ENCODE data around the gene SAV1.
"Not testable (repeated sequence)": the region's sequence is repeated elsewhere in the genome, so short reads cannot be mapped to it uniquely, and the experiment has no call there.

Gene SAV1

DNA sequence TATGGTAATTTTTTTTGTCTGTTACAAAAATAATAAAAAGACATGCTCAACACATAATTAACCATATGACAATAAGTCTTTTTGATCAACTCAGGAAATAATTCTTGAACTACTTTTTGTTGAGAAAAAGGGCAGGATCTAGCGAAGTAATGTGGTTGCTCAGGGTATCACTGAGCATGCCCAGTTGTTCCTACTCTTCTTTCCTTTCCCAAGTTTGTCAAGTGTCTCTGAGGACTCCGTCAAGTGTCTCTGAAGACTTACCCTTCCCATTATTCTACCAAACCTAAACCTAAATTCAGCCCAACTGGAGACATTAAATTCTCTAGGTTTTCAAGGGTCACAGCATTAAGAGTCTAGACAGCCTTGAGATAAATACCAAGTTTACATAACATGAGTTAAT, 3.5 kb downstream of the SAV1 start:
- FAIRE-seq, result not testable (repeated sequence)

DNA sequence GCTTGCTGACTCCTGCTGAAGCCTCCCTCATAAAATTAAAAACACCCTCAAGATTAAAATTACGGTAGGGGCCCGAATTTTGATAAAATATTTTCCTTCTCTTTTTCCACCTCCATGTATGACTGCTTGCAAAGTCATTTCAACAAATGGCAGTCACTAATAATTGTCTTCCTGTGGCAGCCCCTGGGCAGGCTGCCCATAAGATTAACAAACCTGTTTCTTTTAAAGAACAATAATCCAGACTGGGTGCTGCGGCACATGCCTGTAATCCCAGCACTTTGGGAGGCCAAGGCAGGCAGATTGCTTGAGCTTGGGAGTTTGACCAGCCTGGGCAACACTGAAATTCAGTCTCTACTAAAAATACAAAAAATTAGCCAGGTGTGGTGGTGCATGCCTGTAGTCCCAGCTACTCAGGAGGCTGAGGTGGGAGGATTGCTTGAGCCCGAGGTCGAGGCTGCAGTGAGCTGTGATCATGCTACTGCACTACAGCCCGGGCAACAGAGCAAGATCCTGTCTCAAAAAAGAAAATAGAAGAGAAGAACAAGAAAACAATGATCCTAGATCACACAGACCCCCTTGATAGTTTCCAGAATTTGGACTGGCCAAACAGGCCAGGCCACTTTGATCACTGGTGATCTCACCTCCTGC, 8.7 kb downstream of the SAV1 start:
- FAIRE-seq, result no peak

DNA sequence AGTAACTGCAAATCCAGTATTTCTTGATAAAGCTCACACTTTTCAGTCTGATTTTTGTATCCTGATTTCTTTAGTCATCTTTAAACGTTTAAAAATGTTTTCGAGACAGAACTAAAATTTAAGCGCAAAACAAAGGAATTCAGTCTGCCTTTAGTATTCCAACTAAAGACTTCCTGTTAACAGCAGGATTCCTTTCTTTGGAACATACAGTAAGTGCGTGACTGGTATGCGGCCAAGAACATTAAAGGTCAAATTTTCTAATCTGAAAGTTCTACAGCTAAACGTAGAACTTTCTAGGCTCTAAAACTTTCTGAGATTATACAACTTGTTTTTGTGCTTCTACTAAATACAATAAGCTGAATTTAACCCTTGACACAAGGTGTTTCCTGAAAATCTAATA, 9.9 kb downstream of the SAV1 start:
- no peak for FAIRE-seq

DNA sequence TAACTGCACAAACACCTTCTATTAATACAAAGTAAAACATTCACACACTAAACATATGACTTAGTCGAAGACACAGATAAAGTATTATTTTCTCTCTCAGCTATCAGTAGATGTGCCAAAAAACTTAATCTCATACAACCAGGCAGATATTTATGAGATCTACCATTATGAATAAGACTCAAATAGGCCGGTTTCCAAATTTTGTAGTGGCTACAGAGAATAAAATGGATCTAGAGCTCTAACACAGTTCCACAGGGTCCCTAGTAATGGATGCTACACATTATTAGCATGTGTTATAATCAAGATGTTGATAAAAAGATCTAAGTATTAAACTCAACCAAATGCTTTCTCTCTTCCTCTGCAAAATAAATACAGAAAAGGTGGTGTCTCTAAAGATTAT, 10.4 kb downstream of the SAV1 start:
- FAIRE-seq, result no peak

DNA sequence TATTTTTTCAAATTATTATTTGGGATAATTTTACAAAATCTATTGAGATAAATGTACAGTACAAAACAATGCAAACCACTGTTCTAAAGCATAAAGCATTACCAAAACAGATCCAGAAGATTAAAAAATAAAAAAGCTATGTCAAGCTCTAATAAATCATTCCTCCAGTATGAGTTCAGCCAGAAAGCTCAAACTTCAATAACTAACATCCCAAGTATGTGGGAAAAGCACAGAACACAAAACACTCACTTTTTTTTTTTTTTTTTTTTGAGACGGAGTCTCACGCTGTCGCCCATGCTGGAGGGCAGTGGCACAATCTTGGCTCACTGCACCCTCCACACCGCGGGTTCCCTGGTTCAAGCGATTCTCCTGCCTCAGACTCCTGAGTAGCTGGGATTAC, 11.3 kb downstream of the SAV1 start:
- FAIRE-seq, result no peak

DNA sequence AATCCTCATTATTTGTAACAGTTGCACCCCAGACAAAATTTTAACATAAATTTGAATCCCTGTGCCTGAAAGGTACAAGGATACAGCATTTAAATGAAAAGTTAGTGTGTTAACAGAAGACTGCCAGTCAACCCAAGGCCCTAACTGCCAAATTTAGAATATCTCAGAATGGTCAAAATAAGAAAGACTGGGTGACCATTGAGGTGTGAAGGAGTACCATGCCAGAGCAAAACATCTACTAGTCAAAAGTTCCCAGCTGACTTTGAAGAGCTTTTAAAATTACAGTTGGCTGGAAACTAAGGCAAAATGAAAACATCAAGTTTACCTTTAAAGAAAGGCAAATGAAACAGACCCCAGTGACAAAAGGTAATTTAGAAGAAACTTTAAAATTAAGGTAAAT, 18.4 kb downstream of the SAV1 start:
- FAIRE-seq, result no peak

DNA sequence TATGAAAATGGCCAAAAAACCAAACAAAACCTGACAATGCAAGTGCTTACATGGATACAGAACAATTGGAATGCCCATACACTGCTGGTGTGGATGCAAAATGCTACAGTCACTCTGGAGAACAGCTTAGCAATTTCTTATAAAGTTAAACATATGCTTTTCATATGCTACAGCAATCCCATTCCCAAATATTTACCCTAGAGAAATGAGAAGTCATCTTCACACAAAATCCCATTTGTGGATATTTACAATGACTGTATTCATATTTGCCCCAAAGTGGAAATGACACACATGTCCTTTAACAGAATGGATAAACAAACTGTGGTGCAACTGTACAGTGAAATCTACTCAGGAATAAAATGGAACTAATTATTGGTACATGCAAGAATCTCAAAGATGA, 20.4 kb downstream of the SAV1 start:
- no peak for FAIRE-seq

DNA sequence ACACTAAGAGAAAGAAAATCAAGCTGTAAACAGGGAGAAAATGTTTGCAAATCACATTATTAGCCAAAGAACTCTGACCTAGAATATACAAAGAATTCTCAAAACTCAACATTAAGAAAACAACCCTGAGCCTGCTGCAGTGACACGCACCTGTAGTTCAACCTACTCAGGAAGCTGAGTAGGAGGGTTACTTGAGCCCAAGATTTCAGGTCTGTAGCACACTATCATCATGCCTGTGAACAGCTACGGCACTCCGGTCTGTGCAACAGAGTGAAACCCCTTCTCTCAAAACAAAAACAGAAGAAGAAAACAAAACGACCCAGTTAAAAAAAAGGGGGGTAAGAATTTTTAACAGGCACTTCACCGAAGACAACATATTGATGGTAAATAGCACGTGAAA, 20.8 kb downstream of the SAV1 start:
- no peak for FAIRE-seq

DNA sequence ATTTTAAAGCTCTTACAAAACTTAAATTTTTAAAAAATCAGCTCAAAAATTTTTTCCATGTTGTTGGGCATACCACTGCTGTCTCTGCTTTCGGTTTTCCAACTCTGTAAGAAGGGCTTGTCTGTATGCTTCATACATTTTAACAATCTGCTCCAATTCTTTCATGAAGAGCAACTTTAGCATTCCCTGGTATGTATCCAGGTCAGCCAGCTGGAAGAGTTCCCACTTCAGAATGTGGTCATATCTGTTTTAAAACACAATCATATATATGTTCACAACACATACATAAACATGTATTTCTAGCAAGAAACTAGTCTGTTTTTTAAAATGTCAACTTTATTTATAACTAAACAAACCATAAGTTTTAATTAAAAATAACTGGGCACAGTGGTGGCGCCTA, 33.0 kb downstream of the SAV1 start:
- no peak for FAIRE-seq

DNA sequence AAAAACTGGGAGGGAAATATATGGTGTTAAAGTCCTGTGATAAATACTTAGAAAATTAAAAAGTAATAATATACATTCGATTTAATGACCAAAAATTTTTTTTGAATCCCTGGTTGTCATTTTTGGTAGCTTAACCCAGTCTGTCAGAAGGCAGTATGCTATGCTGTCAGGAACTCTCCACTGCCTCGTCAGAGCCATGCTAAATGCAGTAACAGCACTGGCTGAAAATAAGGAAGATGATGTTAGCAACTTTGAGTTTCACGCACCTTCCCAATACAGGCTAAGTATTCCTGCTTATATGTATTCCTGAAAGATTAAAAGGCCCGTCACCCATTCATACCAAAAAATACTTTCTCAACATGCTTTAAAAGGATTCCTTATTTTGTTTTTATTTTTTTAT, 34.2 kb downstream of the SAV1 start:
- no peak for FAIRE-seq

DNA sequence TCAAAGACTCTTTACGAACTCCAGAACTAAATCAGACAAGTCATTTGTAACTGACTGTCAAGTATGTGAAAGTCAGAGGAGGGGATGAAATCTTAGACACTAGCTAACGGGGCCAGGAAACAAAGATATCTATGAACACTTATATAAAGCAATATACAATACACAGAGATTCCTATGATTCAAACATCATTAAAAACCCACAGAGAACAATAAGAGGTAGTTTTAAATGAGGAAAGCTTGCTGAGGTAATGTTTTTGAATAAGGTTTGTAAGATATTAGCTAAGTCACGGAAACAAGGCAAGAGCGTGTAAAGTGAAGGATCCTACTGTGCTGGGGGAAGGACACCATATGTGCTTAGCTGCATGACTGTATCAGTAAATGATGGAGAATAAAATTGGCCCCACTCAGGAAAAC, 36.7 kb downstream of the SAV1 start:
- no peak for FAIRE-seq

DNA sequence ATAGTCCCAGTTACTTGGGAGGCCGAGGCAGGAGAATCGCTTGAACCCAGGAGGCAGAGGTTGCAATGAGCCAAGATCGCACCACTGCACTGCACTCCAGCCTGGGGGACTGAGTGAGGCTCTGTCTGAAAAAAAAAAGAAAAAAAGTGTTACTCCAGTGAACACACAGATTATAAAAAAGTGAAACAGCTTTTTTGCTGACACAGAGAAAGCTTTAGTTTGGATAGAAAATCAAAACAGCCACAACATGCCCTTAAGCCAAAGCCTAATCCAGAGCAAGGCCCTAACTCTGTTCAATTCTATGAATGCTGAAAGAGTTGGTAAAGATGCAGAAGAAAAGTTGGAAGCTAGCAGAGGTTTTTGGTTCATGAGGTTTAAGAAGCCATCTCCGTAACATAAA, 43.2 kb downstream of the SAV1 start:
- not testable (repeated sequence) for FAIRE-seq

DNA sequence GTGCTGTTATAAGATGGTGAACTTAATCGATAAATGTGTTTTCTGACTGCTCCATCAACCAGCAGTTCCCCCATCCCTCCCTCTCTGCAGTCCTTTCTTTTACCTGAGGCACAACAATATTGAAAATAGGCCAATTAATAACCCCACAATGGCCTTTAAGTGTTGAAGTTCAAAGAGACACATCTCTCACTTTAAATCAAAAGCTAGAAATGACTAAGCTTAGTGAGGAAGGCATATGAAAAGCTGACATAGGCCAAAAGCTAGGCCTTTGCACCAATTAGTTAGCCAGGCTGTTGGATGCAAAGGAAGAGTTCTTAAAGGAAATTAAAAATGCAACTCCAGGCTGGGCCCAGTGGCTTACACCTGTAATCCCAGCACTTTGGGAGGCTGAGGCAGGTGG, 43.7 kb downstream of the SAV1 start:
- FAIRE-seq, result no peak

DNA sequence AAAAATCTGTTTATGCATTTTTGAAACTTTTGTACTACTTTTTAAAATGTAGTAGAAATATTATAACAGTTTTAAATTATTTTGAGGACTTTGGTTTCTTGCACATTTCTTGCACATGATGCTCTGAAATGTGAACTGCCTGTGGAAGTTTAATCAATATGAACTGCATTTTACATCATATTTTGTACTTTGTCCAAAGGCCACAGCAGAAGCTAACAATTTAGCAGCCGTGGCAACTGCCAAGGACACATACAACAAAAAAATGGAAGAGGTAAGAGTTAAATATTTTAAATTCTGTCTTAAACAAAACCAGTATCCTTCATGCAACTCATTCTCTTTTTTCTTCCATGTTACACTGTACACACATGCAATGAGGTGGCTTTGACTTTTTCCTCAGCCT, 45.1 kb downstream of the SAV1 start:
- no peak for FAIRE-seq

DNA sequence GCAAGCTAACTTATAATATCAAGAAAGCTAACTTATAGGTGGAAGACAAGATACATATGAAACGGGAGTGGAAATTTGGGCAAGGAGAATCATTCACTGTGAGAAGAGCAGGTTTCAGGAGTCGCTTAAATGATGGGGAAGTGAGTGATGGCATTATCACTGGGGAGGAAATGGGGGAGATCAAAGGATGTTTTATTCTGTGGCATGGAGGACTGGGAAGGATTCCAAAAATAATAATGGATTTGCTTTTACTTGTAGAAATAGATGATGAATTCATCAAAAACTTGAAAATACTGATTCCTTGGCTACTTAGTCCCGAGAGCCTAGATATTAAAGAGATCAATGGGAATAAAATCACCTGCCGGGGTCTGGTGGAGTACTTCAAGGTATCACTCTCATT, 47.8 kb downstream of the SAV1 start:
- FAIRE-seq, result no peak

DNA sequence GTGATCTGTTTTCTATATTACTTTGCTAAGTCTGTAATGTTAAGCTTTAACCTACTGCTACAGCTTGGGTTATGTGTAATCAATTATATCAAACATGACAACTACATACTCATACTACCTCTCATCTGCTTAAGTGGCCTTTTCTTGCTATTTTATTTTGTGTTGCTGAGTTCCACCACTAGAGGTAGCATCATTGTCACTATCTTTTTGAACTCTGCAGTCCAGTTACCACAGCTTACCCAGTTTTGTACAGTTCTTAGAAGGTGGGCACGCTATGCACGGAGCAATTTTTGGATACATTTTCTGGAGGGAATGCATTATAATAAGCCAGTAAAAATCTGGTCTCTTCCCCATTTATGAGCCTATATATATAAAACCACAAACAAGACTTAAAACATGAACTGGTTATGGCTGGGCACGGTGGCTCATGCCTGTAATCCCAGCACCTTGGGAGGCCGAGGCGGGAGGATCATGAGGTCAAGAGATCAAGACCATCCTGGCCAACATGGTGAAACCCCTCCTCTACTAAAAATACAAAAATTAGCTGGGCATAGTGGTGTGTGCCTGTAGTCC, 48.5 kb downstream of the SAV1 start:
- FAIRE-seq, result peak; percentile 82

DNA sequence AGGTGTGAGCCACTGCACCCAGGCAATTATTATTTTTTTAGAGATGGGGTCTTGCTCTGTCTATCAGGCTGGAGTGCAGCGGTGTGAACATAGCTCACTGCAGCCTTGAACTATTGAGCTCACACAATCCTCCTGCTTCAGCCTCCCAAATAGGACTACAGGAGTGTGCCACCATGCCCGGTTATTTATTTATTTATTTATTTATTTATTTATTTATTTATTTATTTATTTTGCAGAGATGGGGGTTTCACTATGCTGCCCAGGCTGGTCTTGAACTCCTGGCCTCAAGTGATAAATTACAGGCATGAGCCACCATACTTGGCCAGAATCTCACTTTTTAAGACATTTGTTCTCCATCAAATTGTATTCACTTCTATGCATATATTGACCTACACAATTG, 51.8 kb downstream of the SAV1 start:
- FAIRE-seq, result no peak

DNA sequence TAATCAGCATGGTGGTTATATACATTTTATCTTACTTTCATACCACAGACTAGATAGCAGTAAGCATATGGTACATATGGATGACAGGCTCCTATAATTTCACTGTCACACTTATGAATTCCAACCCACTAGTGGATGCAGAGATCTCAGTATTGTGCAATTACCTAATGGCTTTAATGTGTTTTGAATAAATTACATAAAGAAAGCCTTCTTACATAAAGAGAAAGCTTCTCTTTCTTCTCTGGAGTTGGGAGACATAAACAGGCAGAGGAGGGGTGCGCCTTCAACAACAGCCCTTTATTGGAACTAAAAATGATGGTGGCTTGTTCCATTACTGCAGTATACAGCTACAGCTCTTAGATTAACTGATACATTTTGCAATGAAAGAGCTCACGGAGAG, 52.6 kb downstream of the SAV1 start:
- FAIRE-seq, result no peak

DNA sequence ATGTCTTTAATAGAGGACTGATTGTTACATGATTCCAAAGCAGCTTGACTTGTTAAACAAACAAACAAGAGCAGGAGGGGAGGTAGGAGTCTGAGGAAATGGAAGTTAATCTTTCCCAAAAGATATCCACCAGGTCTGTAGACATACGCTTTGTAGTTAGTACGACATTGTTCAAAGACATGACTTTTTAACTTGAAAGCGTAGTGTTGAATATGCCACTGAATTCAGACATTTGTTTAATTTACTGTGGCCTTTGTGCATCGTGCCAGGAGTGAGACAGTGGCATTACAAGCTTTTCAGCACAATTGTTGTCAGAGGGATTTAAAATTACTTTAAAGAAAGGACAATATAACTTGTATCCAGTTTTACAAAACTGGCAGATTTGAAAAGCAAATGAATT, 53.0 kb downstream of the SAV1 start:
- FAIRE-seq, result no peak

DNA sequence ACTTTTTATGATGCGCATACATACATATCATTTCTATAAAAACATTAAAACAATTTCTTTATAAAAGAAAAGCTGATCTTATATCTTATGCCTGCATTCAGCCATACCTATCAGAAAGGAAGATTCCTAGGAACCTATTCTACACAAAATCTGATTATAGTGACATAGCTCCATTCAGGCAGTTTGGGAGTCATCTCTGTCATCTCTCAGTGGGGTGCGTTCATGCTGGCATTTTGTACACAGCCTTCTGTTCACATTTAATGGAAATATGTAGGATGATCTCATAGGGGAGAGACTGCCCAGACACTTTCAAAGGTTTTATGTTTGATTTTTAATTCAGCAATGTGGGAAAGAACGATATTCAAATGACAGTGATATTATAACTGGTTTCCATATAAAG, 55.3 kb downstream of the SAV1 start:
- FAIRE-seq, result no peak

DNA sequence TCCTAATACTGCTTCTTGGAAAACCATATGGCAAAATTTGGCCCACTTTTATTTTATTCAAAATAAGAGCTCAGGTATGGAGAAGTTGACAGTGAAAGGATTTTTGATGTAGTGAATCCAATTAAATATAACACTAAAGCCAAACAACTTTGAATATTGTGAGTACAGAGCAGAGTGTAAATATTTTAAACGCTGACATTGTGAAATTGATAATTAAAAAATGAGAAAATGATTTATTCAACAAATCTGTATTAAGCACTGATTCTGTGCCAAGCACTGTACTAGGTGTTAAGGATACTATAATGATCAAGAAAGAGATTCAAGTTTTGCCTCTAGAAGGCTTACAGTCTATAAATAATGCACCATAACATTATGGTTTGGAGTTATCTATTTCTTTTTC, 57.6 kb downstream of the SAV1 start:
- FAIRE-seq, result no peak

DNA sequence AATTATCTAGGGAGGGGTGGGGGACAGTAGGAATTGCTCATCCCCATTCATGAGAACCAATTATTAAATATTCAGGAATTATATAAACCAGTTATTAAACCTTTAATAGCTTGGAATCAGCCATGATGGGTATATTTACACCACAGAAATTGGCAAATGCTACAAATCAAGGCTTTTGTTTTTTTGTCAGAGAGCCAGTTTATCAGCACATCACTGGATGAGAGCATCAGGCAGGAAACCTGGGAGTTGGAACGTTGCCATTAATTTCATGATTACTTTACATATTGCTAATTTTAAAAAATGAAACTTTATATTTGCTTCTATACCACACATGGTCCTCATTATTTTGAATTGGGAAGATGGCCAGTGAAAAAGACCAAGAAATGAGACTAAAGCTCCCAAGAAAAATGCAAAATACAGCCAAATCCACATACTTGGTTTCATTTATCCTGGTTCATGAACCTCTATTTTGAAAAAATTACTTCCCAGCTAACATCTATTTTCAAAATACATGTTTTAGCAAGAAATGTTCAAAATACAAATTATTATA, 59.7 kb downstream of the SAV1 start:
- no peak for FAIRE-seq

DNA sequence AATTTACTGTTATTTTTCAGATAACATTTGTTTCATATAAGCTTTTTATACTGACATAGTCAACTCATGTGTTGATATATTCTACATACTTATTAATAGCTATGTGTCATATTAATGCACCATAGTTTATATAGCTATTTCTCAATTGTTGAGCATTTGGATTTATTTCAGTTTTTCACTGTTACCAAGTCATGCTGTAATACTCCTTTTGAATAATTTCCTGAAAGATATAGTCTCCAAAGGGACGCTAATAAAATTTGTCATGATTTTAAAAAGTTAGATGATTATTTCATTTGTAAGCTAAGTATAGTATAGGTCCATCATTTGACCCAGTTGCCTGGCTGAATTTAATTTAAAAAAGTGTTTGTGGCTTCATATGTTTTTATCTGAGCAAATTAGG, 60.3 kb downstream of the SAV1 start:
- no peak for FAIRE-seq

DNA sequence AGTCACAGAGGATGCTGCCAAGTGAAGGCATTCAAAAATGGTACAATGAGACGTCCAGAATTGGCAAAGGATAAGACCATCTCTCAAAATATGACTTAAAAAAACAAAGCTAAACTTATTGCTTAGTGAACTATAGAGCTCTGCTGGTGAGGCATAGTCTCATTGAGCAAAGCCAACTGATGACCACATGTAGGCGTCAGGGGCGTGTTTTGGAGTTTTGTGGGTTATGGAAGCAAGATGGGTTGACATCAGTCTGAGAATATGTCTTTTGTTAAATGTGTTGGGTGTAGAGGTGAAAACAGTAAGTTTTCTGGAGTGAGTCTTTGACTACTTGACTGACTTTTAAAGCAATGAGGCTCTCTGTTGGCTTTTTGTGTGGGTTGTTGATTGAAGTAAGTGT, 60.9 kb downstream of the SAV1 start:
- no peak for FAIRE-seq

DNA sequence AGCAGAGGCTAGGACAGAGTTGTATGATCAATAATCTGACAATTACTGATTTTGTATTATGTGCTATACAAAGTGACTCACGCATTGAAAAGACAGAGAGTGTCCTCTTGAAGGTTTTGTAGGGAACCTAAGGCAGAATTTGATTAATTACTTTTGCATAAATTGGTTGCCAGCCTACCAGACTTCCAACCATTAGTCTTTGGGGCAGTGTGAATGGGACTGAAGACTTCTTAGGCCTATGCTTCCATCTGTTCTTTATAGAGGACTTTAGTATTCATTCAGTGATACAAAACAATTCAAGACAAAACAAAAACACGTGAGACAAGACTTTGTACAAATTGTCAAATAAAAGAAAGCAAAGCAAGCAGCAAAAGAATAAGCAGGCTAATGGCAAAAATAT, 61.6 kb downstream of the SAV1 start:
- no peak for FAIRE-seq
